NCI-H1417 (cell line): ENCODE measurements around the gene USP35.
A peak's percentile ranks its signal among the peaks of the same experiment; 100 is the strongest.
"Not testable (repeated sequence)": the region's sequence is repeated elsewhere in the genome, so short reads cannot be mapped to it uniquely, and the experiment has no call there.

ENCODE experiments used
- DNase-seq, 3 experiments: peaks; one replicate each; lab custom pipeline; 2025; lab: John Stamatoyannopoulos, UW

Gene USP35

DNA sequence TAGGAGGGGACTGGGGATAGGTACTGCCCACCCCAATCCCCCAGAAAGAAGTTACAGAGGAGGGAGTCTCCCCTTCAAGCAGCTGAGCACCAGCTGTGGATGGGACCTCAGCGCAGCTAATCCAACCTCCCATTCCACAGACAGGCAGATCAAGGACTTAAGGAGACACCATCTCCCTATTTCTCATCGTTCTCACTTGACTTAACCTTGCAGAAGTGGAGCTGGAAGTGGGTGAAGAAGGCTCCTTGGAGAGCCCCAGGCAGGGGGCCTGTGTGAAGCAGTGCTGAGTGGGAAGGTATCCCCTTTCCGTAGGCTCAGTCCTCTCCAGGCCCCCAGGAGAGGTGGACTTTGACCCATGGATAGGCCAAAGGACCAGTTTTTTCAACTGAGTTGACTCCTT is 27.3 kb downstream of the USP35 start:
- no peak for DNase-seq

- no peak for DNase-seq
These were observed 28.0 kb downstream of the USP35 start for GRCh38 chr11:78216571-78217287.

- DNase-seq: no peak
These were observed 29.2 kb downstream of the USP35 start for GRCh38 chr11:78217650-78218541.

DNA sequence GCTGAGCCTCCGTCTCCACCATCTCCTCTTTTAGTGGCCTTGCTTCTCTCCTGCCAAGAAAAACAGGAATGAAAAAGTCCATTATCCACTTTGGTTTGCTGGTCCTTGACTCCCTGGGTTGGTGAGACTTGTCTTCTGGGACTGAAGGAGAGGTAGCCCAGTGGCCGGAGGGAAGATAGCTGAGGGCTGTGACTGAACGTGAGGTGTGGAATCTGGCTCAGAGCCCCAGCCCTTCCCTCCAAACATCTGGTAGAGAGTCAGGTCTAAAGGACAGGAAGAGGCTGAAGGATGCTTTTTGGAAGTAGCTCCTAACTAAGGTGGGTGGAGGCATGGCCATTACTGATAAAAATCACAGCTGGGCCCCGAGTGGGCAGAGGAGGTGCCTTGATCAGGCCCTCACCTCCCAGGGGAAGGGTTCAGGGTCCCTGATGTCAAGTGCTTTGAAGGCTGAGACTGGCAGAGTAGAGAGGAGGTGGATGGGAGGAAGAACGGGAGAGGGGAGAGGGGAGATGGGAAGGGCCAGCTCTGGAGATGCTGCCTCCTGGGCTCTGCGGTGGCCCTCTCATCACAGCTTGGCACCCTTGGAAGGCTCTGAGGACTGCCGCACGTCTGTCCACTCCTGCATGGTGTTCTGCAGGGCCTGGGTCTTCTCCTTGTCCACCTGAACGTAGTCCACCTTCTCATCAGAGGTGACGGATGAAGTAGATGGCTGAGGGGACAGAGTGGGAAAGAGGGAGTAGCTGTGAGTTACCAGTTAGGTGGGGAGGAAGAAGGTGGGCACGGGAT is 30.2 kb downstream of the USP35 start:
- DNase-seq: no peak

GRCh38 chr11:78219493-78220217 is 30.9 kb downstream of the USP35 start:
- DNase-seq: no peak

DNA sequence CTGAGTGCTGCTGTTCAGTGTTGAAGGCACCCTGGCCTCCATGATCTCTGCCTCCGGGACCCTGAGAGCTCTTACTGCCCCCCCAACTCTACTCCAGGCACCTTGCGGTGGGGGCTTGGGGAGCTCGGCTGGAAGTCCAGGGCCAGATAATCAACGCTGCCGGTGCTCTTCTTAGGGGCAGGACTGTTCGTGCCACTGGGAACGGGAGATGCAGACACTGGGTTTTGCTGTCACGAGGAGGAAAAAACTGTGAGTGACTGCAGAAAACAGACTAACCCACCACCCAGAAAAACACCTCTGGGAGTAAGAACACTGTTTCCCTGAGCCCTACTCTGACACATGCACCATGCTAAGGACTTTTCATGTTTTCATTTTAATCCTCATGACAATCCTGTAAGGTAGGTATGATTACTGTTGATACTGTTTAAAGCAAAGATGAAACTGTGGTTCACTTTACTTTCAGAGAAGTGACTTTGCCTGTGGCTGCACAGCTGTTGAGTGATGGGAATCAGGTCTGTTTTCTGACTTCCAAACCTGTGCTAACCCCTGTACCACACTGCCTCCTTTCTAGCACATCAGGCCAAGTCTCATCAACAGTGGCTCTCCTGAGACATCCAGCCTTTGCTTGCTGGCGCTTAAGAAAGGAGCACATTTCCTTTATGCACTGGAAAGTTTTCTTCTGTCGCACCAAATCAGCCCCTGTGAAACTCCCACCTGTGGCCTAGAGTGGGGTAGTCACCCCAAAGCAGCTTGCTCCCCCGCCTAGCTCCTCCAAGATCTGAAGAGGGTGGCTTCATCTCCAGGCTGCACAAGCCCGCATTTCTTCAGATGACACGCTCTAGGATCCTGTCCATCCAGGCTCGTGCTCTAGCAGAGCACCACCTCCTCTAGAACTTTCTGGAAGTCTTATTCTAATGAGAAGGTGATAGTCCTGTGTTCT is 31.8 kb downstream of the USP35 start:
- DNase-seq: no peak

GRCh38 chr11:78221396-78222315 is 32.9 kb downstream of the USP35 start:
- DNase-seq: no peak

DNA sequence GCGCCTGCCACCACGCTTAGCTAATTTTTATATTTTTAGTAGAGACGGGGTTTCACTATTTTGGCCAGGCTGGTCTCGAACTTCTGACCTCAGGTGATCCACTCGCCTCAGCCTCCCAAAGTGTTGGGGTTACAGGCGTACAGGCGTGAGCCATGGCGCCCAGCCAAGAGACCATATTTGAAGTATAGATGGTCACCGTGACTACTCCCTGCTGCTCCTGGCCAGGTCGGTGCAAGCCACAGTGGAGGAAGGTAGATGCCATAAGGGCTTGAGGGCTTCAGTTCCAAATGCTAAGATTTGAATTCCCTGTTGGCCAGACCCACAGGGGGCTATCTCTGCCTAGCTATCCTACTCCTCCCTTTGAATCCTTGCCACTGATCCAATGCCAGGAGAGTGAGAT is 34.0 kb downstream of the USP35 start:
- DNase-seq: not testable (repeated sequence)

DNA sequence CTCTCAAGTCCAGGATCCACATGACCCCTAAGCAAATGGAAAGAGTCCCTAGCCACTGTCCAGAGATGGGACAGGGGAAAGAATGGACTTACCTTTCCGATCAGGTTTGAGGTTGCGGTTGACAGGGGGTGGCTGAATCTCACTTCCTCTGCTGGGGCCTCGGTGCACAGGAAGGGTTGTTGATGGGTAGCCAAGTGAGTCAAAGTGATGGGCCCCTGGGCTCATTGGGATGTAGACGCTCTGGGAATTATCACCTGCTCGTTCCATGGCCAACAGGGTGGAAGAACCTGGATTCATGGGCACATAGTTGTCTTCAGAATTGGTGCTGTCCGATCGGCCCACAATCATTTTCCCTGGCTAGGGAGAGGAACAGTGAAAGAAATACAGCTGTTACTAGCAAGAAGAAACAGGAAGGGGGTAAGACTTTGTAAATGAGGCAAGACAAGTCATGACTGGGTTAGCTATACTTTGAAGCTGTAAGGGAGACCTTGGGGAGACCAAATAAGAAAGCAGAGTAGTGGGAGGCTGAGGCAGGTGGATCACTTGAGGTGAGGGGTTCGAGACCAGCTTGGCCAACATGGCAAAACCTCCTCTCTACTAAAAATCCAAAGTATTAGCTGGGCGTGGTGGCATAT is 34.7 kb downstream of the USP35 start:
- no peak for DNase-seq

- no peak for DNase-seq
These were observed 35.8 kb downstream of the USP35 start for GRCh38 chr11:78224506-78224905.

DNA sequence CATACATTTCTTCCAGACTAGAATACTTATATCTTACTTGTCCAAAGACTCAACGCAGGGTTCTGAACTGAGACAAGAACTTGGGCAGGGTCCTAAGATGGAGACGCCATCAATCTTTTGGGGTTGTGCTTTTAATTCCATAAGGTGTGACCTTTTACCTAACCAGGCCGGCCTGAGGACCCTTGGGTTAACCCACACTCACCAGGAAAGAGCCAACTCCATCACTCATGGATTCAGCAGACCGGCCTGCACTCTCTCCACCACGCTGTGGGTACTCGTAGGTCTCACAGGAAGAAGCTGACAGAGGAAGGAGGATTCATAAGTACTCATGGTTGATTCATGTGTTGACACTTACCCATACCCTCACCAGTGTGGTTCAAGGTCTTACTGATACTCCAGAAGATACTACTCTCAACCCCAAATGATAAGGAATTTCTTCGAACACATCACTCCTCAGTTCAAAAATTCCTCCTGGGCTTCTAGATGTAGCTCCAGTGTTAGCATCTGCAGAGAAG is 36.2 kb downstream of the USP35 start:
- no peak for DNase-seq

DNA sequence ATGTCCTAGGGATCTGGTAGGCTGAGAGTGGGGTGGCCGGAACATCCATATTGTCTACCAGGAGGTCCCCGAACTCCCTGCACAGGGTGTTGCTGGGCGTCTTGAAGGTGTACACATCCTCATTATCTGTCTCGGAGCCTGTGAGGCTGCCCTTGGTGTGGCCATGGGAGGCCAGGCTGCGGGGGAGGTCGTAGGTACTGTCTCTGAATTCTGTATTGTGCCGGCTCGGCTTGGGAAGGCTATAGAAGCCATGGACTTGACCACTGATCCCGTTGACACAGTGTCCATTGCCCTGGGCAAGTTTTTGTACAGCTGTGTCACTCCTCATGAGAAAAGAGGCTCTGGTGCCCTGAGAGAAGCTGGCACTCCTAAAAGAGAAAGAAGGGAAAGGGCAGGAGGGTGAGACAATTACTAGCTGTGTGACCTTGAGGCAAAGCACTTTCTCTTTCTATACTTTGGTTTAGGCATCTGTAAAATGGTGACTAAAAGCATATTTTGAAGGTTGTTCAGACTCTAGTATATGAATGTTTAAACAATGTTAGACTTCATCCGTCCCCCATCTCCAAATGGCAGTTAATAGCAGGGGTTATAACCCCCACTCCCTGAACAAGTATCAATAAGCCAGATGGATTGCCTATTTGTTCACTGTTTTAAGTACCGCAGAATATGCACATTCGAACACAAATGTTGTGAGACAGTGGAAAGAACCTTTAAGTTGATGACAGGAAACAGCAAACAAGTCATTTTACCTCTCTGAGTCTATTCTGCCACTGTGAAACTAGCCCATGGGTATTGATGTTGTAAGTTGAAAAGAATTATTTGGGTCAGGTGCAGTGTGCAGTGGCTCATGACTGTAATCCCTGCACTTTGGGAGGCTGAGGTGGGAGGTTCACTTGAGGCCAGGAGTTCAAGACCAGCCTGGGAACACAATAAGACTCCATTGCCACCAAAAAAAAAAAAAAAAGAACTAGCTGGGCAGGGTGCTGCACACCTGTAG is 38.3 kb downstream of the USP35 start:
- no peak for DNase-seq

DNA sequence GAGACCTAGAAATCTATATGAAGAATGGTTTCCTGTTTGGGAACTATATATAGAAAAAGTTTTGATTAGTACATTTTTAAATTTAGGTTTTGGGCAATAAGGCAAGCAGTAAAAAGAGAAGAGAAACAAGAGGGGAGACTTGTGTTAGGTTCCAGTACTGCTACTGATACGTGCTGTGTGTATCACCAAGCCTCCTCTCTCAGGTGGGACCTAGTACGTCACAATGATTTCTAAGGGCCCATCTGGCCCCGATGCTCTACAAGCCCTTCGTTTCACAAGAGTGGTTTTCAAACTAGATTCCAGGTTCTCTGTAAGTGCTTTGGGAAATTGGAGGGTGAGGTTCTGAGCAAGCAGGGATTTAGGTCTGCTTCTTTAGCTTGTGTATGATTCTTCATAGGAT is 39.2 kb downstream of the USP35 start:
- no peak for DNase-seq

DNA sequence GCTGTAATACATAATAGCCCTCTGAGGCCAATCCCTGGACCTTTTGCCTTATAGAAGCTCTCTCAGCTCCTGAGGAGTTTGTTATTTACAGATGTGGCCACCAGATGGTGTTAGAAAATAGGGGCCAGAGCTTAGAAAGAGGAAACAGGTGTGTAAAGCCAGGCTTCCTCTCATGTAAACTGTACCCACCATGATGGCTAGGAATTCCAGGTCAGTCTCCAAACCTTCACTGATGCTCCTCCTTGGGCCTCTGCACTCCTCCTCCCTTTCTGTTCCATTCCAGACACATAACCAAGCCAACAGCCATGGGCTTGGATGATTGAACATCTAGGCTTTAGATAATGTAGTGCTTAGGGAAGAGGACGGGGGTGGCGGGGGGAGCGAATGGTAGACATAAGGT is 39.7 kb downstream of the USP35 start:
- peak; percentile 67 to 91 (median 74) for DNase-seq

DNA sequence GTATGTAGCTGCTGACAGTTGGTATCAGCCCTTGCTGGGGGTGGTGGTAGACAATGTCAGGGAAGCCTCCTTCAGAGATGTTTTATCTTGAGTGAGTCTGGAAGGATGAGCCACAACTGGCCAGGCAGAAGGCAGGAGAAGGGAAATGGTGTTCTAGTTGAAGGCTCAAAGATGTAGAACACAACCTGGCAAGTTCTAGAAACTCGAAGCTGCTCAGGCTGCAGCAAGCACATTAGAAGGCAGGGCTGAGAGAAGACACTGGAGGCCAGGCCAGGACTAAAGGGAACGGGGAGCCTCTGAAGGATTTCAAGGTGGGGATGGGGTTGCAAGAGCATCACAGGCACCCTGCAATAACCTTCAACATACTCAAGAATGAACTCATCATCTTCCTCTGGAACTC is 40.4 kb downstream of the USP35 start:
- no peak for DNase-seq

DNA sequence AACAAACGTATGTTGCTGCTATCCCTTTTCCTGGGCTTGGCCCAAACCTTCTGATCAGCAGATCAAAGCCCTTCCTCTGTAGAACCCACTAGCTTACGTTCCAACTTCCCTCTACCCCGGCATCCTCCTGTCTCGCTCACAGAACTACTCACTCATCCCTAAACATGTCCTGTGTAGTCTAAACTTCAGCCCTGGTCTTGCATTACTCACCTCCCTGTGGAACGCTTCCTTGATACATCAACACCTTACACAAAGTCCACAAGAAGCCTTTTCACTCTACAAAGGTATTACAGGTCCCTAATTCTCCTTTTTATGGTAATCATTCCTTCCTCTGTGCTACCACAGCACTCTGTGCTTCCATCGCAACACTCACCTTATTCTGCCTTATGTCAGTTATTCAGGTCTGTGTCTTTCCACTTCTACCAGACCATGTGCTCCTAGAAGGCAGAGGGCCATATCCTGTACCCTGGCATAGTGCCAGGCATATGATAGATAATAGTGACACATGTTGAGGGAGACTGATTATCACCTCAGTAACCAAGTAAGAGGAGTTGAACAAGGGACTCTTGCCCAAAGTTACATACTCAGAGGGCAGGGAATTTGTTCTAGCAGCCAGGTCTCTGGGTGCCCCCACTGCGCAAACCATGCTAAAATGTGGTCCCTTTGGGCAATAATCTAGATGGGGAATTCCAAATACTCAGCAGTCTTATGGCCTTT is 41.6 kb downstream of the USP35 start:
- DNase-seq: peak in 1 of 3 experiments; percentile 42

DNA sequence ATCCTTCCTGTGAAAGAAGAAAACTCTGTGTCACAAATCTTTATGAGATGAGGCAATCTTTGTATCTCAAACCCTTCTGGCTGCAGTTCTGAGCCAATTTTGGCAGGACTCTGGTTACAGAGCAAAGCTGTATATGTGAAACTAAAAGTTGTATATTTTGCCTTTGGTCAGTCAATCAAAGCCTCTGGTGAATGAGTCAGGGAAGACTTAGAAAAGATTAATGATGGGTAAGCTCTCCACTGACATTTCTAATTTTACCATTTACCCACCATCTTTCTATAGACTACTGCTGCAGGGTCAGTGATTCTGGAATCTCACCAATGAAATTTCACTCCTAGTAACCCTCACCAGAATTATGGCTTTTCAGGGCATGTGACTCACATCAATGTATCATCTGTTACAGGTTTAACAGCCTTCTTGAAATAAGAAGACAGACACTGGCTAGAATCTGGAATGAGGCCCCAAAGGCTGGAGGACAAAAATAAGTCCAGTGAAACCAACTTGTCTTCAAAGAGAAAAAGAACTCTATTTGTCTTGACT is 43.3 kb downstream of the USP35 start:
- no peak for DNase-seq
